GM12872 (cell line): ENCODE data around the gene MTHFSD.

Source experiments
- CTCF ChIP-seq: IDR thresholded peaks from 3 replicates; pipeline ENCODE4 v1.5.1; 2011; ENCODE audit warnings: low read depth, mild to moderate bottlenecking, low read length, moderate library complexity; ENCODE audit not compliant: insufficient read depth

The MTHFSD gene

GRCh38 chr16:86540894-86541293 is 14.1 kb downstream of the MTHFSD start:
- no peak for TF ChIP-seq CTCF

- TF ChIP-seq CTCF: no peak
Measured at GRCh38 chr16:86538196-86538780, 16.7 kb downstream of the MTHFSD start.

GRCh38 chr16:86537486-86537885 is 17.5 kb downstream of the MTHFSD start:
- no peak for TF ChIP-seq CTCF

GRCh38 chr16:86536621-86537020 is 18.4 kb downstream of the MTHFSD start:
- no peak for TF ChIP-seq CTCF

DNA sequence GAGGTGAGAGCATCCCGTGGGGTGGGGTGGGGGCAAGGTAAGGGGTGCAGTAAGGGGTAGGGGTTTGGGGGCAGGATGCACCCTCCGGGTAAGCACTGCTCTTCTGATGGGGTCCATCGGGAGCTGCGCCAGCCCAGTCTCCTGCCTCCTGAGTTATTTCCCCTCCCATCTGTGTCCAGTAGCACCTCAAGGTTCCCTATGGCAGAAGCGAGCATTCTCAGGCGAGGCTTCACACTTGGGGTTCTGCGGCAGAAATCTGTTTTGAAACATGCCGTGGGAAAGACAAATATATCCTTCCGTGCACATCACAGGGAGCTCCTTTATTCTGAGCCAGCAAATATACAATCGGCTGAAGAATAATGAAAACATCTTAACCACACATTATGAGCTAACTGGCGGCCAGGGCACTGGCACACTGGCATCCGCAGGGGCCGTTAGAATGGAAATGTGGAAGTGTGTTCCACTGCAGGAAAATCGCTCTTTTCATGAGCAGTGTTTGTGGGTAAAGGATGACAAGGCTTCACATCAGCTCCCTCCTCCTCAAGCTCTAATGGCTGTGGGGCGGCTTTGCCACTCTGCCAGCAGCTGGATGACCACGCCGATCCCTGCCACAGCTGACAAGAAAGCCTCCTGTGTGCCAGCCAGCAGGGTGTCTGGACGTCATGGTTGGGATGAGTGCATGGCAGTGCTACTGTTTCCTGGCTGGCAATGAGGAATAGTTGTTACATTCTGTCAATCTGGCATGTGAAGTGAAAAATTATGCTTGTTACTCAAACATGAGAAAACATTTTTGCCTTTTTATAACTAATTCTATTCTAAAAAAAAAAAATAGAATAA is 20.0 kb downstream of the MTHFSD start:
- no peak for TF ChIP-seq CTCF

- no peak for TF ChIP-seq CTCF
Measured at GRCh38 chr16:86533767-86534351, 21.2 kb downstream of the MTHFSD start.

DNA sequence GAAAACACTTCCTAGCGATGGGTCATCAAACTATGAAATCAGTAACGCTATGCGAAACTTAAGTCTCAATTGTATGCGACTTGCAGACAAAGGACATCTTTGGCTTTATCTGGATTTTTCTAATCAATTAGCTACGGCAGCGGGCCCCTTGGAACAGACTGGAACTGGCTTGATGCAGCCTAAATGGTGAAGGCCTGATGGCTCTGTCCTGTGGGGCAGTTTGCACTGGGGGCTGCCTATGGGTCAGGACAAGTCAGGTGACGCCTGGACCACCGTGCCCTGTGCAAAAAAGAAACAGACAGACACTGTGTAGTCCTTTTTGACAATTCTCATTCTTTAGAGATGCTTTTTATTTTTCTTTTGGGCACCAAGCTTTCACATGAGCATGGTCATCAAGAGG is 22.0 kb downstream of the MTHFSD start:
- no peak for TF ChIP-seq CTCF
